ENCODE results near the gene ZNF396.

Gene ZNF396

DNA sequence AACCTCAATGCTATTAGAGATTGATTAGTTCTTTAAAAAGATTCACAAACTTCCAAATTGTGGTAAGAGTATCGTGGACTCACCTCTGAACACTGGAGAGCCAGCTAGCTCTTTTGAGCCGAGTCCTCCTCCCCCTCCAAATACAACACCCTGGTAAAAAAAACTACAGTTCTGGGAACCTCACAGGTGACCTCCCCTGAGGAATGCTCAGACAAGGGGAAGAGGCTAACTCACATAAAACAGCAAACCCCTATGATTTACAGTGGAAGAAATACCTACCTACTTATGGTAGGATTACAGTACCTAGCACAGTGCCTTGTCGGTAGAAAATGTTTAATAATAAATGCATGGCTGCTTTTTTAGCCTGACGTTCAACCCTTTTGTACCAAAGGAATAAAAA lies 41.3 kb downstream of the ZNF396 start:
- no peak for DNase-seq (ENCODE audit: low spot score)

DNA sequence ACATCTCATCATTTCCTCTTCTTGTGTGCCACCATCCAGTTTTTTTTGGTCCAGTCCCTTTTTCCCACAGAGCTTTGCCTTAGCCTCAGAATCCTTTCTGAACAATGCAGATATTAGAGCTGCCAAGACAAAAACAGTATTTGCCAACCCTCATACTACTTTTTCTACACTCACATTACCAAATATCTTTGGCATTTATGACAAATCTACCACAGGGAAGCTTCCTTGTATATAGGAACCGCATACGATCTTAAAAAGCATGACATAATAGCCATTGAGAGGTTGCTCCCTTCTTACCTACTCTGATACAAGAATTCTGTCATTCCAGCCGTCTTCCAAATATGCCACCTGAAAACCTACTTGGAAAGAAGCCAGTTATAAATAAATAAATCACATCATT lies 42.3 kb downstream of the ZNF396 start:
- DNase-seq (ENCODE audit: low spot score): no peak

DNA sequence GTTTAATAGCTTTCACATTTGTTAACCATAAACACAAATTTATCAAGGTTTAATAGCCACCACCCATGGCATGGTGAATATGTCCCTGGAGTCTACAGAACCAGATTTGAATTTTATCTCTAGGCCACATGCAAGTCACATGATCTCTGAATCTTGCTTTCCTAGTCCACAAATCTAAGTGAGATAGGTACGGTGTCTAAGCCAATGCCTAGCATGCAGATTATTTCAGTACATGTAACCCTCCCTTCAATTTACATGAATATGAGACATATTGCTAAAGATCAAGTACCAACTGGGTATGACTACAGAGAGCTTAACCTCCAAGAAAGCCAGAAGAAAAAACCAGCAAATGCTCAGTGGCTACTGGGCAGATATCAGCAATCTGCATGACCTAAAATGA lies 42.9 kb downstream of the ZNF396 start:
- DNase-seq (ENCODE audit: low spot score): no peak

DNA sequence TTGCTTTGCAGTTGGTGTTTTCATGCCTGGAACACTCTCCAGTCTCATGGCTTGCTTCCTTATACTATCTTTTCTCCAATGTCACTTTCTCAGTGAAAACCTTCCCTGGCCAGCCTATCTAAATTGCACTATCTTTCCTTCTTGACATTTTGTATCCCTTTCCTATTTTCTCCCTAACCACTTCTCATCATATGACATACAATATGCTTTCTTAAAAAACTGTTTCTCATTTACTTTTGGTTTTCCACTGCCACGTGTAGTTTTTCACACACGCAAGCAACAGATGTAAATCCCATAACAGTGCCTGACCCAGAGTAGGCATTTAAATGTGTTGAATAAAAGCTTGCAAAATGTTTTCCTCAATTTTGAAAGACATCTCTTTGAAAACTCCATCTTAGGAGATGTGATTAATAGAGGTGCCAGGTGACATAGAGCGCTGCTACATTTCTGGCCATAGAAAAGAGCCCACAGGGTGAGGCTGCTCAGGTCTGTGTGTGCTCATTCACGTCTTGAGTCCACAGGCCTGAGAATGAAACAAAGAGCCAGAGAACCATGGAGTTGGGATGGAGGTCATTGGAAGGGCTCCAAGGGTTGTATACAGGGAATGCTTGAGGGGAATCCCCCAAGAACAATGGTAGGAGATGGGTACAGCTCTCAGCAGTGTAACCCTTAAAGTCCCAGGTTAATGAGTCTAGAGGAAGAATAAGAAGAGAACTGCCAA lies 45.6 kb downstream of the ZNF396 start:
- DNase-seq (ENCODE audit: low spot score): no peak

DNA sequence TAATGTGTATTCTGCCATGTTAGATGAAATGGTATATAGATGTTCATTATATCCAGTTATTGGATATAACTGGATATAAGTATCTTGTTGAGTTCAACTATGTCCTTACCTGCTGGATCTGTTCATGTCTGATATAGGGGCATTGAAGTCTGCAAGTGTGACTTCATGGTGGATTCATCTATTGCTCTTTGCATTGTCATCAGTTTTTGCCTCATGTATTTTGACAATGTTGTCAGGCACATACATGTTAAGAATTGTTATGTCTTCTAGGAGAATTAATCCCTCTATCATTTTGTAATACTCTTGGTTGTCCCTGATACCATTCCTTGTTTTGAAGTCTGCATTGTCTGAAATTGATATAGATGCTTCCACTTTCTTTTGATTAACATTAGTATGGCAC lies 48.3 kb downstream of the ZNF396 start:
- no peak for DNase-seq (ENCODE audit: low spot score)

DNA sequence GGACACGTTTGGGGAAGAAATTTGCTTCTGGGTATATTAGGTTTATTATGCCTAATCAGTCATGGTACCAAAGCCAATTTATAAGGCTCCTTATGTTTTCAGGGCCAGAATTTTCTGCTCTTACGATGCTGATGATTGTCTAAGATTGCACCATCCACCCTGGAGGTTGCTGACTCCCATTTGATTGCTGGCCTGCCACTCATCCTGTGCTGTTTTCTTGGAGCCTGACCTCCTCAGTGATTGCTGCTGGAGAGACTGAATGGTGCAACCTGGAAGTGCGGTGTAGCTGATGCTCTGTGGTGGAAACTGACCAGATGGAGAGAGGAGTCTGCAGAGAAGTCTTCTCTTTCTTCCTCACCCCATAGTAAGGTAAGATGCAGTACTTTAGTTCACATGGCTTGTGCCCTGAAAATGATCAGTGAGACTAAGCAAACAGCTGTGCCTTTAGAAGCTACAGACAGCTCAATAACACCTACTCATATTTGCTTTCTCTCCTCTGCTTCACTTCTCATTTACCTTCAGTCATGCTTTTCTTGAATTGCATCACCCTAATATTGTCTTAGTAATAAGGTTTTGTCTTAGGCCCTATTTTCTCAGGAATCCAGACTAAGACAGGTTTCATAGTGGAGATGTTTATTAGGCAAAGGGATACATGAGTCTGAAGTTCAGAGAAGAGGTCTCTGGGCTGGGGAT lies 50.3 kb downstream of the ZNF396 start:
- DNase-seq (ENCODE audit: low spot score): no peak

DNA sequence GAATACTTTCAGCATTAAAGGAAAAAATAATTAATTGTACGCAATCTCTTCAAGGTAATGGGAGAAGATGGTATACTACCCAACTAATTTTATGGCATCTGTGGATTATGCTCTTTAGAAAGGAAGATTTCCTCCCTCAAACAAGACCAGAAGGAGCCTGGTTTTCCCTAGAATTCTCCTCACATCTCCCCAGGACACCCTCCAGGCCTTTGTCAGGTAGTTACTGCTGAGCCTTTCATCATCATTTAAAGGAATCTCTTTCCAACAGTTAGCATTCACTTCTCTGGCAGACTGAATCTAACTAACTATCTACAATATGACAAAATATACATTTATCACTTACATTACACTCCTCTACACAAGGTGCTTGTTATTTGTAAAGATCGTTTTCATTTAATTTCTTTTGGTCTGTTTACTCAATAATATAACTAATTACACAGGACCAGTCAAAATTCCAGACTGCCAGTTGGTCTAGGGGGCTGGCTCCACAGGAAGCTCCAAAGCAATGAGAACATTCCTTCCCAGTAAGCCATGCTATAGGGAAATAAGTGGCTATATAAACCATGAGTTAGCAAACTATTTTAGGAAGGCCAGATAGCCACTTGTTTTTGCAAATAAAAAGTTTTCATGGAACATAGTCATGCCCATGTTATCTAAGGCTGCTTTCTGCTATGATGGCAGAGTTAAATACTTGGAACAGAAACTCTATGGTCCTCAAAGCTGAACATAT lies 52.0 kb downstream of the ZNF396 start:
- no peak for DNase-seq (ENCODE audit: low spot score)

DNA sequence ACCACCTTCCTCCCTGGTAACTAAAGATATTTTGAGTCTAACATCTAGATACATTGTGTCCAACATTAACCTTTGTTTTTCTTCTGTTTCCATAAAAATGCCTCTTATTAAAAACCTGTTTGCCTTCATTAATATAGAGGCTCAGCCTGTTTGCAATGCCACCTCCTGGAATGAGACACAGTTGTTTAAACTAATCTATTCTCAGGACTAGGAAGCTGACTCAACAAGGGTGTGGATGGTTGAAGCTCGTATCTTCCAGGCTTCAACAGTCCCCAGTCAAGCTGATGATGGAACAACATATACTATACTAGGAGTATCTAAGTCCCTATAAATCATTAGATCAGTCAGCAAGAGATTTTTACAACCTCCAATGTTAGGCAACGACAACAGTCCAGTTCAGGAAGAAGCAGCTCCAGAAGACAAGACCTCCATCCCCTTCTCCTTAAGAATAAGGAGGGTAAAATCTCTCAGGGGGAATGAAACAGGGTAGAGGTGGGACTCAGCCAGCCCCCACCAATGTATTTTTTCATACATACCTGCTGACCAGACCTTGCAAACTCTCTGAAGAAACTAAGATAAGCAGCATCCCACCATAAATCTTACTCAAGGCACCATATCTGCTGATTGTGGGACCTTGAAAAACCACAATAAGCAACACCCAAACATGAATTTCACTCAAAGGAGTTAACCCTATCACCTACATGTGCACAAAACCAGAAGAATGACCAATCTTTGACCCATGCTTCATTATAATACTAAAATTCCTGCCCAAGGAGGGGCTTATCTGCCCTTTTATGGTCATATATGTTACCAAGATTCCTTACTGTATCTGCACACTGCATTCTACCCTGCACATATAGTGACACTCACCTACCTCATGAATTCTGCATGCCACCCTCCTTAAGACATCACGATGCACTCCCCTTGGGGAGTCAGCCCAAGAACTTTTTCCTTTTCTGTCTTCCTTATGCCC lies 54.4 kb downstream of the ZNF396 start:
- no peak for DNase-seq (ENCODE audit: low spot score)

Measured in cerebellar cortex (tissue), 1 donor.